Measurements from ENCODE around the gene MCF2L. TPM values are rescaled to one million over a fixed set of nuclear protein-coding genes. Genes with fewer than 3 reads are reported as not detected.

The MCF2L gene
- total RNA-seq, 2 experiments from 2014 or later: 2.8 to 16.4 TPM

- no peaks in the 10 kb centered on the region for H3K9me2 ChIP-seq (ENCODE audit: insufficient read depth, low read length)
- no peaks in the 10 kb centered on the region for H3K79me2 ChIP-seq (ENCODE audit: insufficient read depth, low read depth, low read length)
- CTCF ChIA-PET (ENCODE audit: unreplicated experiment): no interaction called here
- no peak overlapping the region for H3K4me3 ChIP-seq (ENCODE audit: low read depth, low read length, poor library complexity, severe bottlenecking)
- no peak for TF ChIP-seq EZH2phosphoT487 (IDR thresholded peaks at IDR 0.05; ENCODE audit: borderline replicate concordance, low read depth, low read length)
- no peak for TF ChIP-seq CTCF (conservative IDR thresholded peaks at IDR 0.05; ENCODE audit: low read length)
- no peak overlapping the region for H3K27ac ChIP-seq (ENCODE audit: low read depth, low read length, poor library complexity, severe bottlenecking)
- no peaks in the 10 kb centered on the region for H4K20me1 ChIP-seq (ENCODE audit: insufficient read depth, low read length)
- H3K36me3 ChIP-seq (ENCODE audit: insufficient read depth, low read length): no peaks in the 10 kb centered on the region
- intact Hi-C loops (cut with micrococcal nuclease; ENCODE audit: unreplicated experiment): no loop called here
- no peak overlapping the region for H3K4me2 ChIP-seq (ENCODE audit: low read length)
- H3K4me1 ChIP-seq (ENCODE audit: insufficient read depth, low read length, poor library complexity, severe bottlenecking): no peaks in the 10 kb centered on the region
- H2AFZ ChIP-seq (ENCODE audit: low read length): no peak overlapping the region
- BruUV-seq (replicated peaks): no TSS peak
- POLR2A ChIA-PET: no interaction called here
- H3K9me3 ChIP-seq (ENCODE audit: low read length): no peaks in the 10 kb centered on the region
- no peak for DNase-seq (ENCODE audit: low spot score)
Measured at GRCh38 chr13:113103646-113104045, 134.6 kb downstream of the MCF2L start.

GRCh38 chr13:113105032-113105920, 136.3 kb downstream of the MCF2L start, which contains the start of gene F7:
TSS of gene F7 (plus strand) at chr13:113105791. CDS start at chr13:113105842, 51 bp downstream.
- no peaks in the 10 kb centered on the region for H4K20me1 ChIP-seq (ENCODE audit: insufficient read depth, low read length)
- no peak within 1 kb of the TSS for H2AFZ ChIP-seq (ENCODE audit: low read length)
- CTCF ChIA-PET (ENCODE audit: unreplicated experiment): no interaction called here
- H3K36me3 ChIP-seq (ENCODE audit: insufficient read depth, low read length): no peaks in the 10 kb centered on the region
- DNase-seq (ENCODE audit: low spot score): no peak
- no peaks in the 10 kb centered on the region for H3K79me2 ChIP-seq (ENCODE audit: insufficient read depth, low read depth, low read length)
- intact Hi-C loops (cut with micrococcal nuclease; ENCODE audit: unreplicated experiment): no loop called here
- no peak within 1 kb of the TSS for H3K4me3 ChIP-seq (ENCODE audit: low read depth, low read length, poor library complexity, severe bottlenecking)
- H3K4me1 ChIP-seq (ENCODE audit: insufficient read depth, low read length, poor library complexity, severe bottlenecking): no peaks in the 10 kb centered on the region
- H3K9me3 ChIP-seq (ENCODE audit: low read length): no peaks in the 10 kb centered on the region
- H3K4me2 ChIP-seq (ENCODE audit: low read length): no peak within 1 kb of the TSS
- no peak for TF ChIP-seq CTCF (conservative IDR thresholded peaks at IDR 0.05; ENCODE audit: low read length)
- no peak for TF ChIP-seq EZH2phosphoT487 (IDR thresholded peaks at IDR 0.05; ENCODE audit: borderline replicate concordance, low read depth, low read length)
- BruUV-seq (replicated peaks): no TSS peak
- H3K9me2 ChIP-seq (ENCODE audit: insufficient read depth, low read length): no peaks in the 10 kb centered on the region
- H3K27ac ChIP-seq (ENCODE audit: low read depth, low read length, poor library complexity, severe bottlenecking): no peak within 1 kb of the TSS
- POLR2A ChIA-PET: no interaction called here

- no peak for DNase-seq (ENCODE audit: low spot score)
- Histone ChIP-seq H3K9me3 (ENCODE audit: low read length) (no peaks in the 10 kb centered on the region), H3K4me1 (ENCODE audit: insufficient read depth, low read length, poor library complexity, severe bottlenecking) (no peaks in the 10 kb centered on the region), H3K79me2 (ENCODE audit: insufficient read depth, low read depth, low read length) (no peaks in the 10 kb centered on the region), H2AFZ (ENCODE audit: low read length) (no peak overlapping the region), H3K27ac (ENCODE audit: low read depth, low read length, poor library complexity, severe bottlenecking) (no peak overlapping the region), H3K4me2 (ENCODE audit: low read length) (no peak overlapping the region), H3K9me2 (ENCODE audit: insufficient read depth, low read length) (no peaks in the 10 kb centered on the region), H3K4me3 (ENCODE audit: low read depth, low read length, poor library complexity, severe bottlenecking) (no peak overlapping the region), H4K20me1 (ENCODE audit: insufficient read depth, low read length) (no peaks in the 10 kb centered on the region), H3K36me3 (ENCODE audit: insufficient read depth, low read length) (no peaks in the 10 kb centered on the region)
- intact Hi-C loops (cut with micrococcal nuclease; ENCODE audit: unreplicated experiment): no loop called here
- BruUV-seq (replicated peaks): no TSS peak
- TF ChIP-seq CTCF (conservative IDR thresholded peaks at IDR 0.05; ENCODE audit: low read length) (no peak), EZH2phosphoT487 (IDR thresholded peaks at IDR 0.05; ENCODE audit: borderline replicate concordance, low read depth, low read length) (no peak)
- POLR2A ChIA-PET: no interaction called here
- CTCF ChIA-PET (ENCODE audit: unreplicated experiment): no interaction called here
Measured at GRCh38 chr13:113105921-113106452, 137.0 kb downstream of the MCF2L start.

Measured in OCI-LY7 (cell line).